ENCODE measurements around the gene COL19A1.
"Not testable (repeated sequence)": the region's sequence is repeated elsewhere in the genome, so short reads cannot be mapped to it uniquely, and the experiment has no call there.

COL19A1 gene

GRCh38 chr6:69866770-69867638, 648 bp downstream of the COL19A1 start:
- DNase-seq (ENCODE audit: low spot score) = peak; percentile 66

- no peak for DNase-seq (ENCODE audit: low spot score)
Observed at GRCh38 chr6:69867639-69867976, 1.3 kb downstream of the COL19A1 start.

GRCh38 chr6:69868252-69868804, 2.0 kb downstream of the COL19A1 start:
- DNase-seq (ENCODE audit: low spot score) = no peak

- no peak for DNase-seq (ENCODE audit: low spot score)
Observed at GRCh38 chr6:69868961-69869360, 2.6 kb downstream of the COL19A1 start.

- DNase-seq (ENCODE audit: low spot score) = no peak
Observed at GRCh38 chr6:69871107-69871506, 4.8 kb downstream of the COL19A1 start.

GRCh38 chr6:69873291-69873690, 6.9 kb downstream of the COL19A1 start:
- no peak for DNase-seq (ENCODE audit: low spot score)

GRCh38 chr6:69875715-69876114, 9.4 kb downstream of the COL19A1 start:
- DNase-seq (ENCODE audit: low spot score) = no peak

GRCh38 chr6:69878795-69879194, 12.4 kb downstream of the COL19A1 start:
- DNase-seq (ENCODE audit: low spot score) = no peak

- no peak for DNase-seq (ENCODE audit: low spot score)
Observed at GRCh38 chr6:69880601-69881000, 14.2 kb downstream of the COL19A1 start.

GRCh38 chr6:69881322-69882151, 15.2 kb downstream of the COL19A1 start:
- DNase-seq (ENCODE audit: low spot score) = no peak

- no peak for DNase-seq (ENCODE audit: low spot score)
Observed at GRCh38 chr6:69883551-69883950, 17.2 kb downstream of the COL19A1 start.

GRCh38 chr6:69884231-69884630, 17.9 kb downstream of the COL19A1 start:
- DNase-seq (ENCODE audit: low spot score) = no peak

- DNase-seq (ENCODE audit: low spot score) = no peak
Observed at GRCh38 chr6:69887026-69887425, 20.7 kb downstream of the COL19A1 start.

- no peak for DNase-seq (ENCODE audit: low spot score)
Observed at GRCh38 chr6:69887714-69888345, 21.5 kb downstream of the COL19A1 start.

- no peak for DNase-seq (ENCODE audit: low spot score)
Observed at GRCh38 chr6:69888482-69889233, 22.3 kb downstream of the COL19A1 start.

GRCh38 chr6:69889234-69889974, 23.0 kb downstream of the COL19A1 start:
- DNase-seq (ENCODE audit: low spot score) = not testable (repeated sequence)

- DNase-seq (ENCODE audit: low spot score) = not testable (repeated sequence)
Observed at GRCh38 chr6:69892561-69892960, 26.2 kb downstream of the COL19A1 start.

GRCh38 chr6:69893266-69893665, 26.9 kb downstream of the COL19A1 start:
- not testable (repeated sequence) for DNase-seq (ENCODE audit: low spot score)

- no peak for DNase-seq (ENCODE audit: low spot score)
Observed at GRCh38 chr6:69894578-69895347, 28.4 kb downstream of the COL19A1 start.

GRCh38 chr6:69895396-69895795, 29.0 kb downstream of the COL19A1 start:
- no peak for DNase-seq (ENCODE audit: low spot score)
